ENCODE results near the gene POFUT1. TPM values are rescaled to one million over a fixed set of nuclear protein-coding genes. Genes with fewer than 3 reads are reported as not detected.

Gene POFUT1
- total and polyA plus RNA-seq, 2 experiments from 2014 or later, result 9.3 to 34.0 TPM

DNA sequence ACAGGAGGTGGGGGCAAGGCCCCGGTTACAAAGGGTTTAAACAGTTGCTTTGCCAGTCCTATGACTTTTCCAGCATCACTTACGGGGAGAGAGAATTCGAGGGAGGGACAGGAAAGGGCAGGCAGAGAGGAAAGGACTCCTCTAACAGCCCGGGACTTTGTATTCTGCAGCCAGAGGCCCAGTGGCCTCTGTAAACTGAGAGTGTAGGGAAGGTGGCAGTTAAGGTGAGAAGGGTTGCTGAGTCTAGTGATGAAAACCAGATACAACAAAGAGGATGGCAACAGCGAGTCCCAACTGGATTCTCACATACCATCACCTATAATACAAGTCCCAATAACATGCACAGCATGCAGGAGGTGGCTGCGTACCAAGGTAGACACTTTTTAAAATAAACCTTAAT, 13.7 kb upstream of the POFUT1 start:
- Histone ChIP-seq H4K20me1 (replicated peaks; ENCODE audit: insufficient read depth) (peaks cover 53% of the 10 kb centered on the region), H3K27me3 (ENCODE audit: insufficient read depth) (no peaks in the 10 kb centered on the region), H3K9me2 (ENCODE audit: insufficient read depth) (no peaks in the 10 kb centered on the region), H3K4me2 (no peak overlapping the region), H3K4me3 (no peak overlapping the region), H2AFZ (no peak overlapping the region), H3K27ac (ENCODE audit: low read depth) (no peak overlapping the region), H3K4me1 (ENCODE audit: insufficient read depth) (peaks cover 17% of the 10 kb centered on the region), H3K36me3 (ENCODE audit: insufficient read depth) (peaks cover 33% of the 10 kb centered on the region), H3F3A (replicated peaks; ENCODE audit: low read depth) (peaks cover 40% of the 10 kb centered on the region), H3K79me2 (replicated peaks; ENCODE audit: insufficient read depth) (peaks cover 16% of the 10 kb centered on the region)
- no peaks in the 10 kb centered on the region for H3K9me3 Mint-ChIP-seq
- H3K27me3 Mint-ChIP-seq (ENCODE audit: insufficient read depth, low read depth, poor library complexity), result peaks cover 6% of the 10 kb centered on the region
- ATAC-seq (no peak), DNase-seq (ENCODE audit: low spot score) (no peak)
- H3K4me3 Mint-ChIP-seq, result no peak overlapping the region
- no peak overlapping the region for H3K27ac Mint-ChIP-seq
- H3K36me3 Mint-ChIP-seq (ENCODE audit: low read depth), result peaks cover 49% of the 10 kb centered on the region
- TF ChIP-seq POLR2AphosphoS5 (IDR thresholded peaks at IDR 0.05; ENCODE audit: low read depth) (no peak), NANOG (IDR thresholded peaks at IDR 0.05; ENCODE audit: borderline replicate concordance) (no peak), CREB1 (CRISPR knock-in tag; IDR thresholded peaks at IDR 0.05; ENCODE audit: low read depth) (no peak), EZH2 (IDR thresholded peaks at IDR 0.05; ENCODE audit: low read depth, unreplicated experiment) (no peak), ZNF331 (CRISPR knock-in tag; IDR thresholded peaks at IDR 0.05; ENCODE audit: low read depth) (no peak), EZH2phosphoT487 (IDR thresholded peaks at IDR 0.05; ENCODE audit: unreplicated experiment) (no peak)
- TF ChIP-seq, protein P1, sequence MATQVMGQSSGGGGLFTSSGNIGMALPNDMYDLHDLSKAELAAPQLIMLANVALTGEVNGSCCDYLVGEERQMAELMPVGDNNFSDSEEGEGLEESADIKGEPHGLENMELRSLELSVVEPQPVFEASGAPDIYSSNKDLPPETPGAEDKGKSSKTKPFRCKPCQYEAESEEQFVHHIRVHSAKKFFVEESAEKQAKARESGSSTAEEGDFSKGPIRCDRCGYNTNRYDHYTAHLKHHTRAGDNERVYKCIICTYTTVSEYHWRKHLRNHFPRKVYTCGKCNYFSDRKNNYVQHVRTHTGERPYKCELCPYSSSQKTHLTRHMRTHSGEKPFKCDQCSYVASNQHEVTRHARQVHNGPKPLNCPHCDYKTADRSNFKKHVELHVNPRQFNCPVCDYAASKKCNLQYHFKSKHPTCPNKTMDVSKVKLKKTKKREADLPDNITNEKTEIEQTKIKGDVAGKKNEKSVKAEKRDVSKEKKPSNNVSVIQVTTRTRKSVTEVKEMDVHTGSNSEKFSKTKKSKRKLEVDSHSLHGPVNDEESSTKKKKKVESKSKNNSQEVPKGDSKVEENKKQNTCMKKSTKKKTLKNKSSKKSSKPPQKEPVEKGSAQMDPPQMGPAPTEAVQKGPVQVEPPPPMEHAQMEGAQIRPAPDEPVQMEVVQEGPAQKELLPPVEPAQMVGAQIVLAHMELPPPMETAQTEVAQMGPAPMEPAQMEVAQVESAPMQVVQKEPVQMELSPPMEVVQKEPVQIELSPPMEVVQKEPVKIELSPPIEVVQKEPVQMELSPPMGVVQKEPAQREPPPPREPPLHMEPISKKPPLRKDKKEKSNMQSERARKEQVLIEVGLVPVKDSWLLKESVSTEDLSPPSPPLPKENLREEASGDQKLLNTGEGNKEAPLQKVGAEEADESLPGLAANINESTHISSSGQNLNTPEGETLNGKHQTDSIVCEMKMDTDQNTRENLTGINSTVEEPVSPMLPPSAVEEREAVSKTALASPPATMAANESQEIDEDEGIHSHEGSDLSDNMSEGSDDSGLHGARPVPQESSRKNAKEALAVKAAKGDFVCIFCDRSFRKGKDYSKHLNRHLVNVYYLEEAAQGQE (IDR thresholded peaks at IDR 0.05; ENCODE audit: unreplicated experiment), result no peak
- TF ChIP-seq, protein P2, sequence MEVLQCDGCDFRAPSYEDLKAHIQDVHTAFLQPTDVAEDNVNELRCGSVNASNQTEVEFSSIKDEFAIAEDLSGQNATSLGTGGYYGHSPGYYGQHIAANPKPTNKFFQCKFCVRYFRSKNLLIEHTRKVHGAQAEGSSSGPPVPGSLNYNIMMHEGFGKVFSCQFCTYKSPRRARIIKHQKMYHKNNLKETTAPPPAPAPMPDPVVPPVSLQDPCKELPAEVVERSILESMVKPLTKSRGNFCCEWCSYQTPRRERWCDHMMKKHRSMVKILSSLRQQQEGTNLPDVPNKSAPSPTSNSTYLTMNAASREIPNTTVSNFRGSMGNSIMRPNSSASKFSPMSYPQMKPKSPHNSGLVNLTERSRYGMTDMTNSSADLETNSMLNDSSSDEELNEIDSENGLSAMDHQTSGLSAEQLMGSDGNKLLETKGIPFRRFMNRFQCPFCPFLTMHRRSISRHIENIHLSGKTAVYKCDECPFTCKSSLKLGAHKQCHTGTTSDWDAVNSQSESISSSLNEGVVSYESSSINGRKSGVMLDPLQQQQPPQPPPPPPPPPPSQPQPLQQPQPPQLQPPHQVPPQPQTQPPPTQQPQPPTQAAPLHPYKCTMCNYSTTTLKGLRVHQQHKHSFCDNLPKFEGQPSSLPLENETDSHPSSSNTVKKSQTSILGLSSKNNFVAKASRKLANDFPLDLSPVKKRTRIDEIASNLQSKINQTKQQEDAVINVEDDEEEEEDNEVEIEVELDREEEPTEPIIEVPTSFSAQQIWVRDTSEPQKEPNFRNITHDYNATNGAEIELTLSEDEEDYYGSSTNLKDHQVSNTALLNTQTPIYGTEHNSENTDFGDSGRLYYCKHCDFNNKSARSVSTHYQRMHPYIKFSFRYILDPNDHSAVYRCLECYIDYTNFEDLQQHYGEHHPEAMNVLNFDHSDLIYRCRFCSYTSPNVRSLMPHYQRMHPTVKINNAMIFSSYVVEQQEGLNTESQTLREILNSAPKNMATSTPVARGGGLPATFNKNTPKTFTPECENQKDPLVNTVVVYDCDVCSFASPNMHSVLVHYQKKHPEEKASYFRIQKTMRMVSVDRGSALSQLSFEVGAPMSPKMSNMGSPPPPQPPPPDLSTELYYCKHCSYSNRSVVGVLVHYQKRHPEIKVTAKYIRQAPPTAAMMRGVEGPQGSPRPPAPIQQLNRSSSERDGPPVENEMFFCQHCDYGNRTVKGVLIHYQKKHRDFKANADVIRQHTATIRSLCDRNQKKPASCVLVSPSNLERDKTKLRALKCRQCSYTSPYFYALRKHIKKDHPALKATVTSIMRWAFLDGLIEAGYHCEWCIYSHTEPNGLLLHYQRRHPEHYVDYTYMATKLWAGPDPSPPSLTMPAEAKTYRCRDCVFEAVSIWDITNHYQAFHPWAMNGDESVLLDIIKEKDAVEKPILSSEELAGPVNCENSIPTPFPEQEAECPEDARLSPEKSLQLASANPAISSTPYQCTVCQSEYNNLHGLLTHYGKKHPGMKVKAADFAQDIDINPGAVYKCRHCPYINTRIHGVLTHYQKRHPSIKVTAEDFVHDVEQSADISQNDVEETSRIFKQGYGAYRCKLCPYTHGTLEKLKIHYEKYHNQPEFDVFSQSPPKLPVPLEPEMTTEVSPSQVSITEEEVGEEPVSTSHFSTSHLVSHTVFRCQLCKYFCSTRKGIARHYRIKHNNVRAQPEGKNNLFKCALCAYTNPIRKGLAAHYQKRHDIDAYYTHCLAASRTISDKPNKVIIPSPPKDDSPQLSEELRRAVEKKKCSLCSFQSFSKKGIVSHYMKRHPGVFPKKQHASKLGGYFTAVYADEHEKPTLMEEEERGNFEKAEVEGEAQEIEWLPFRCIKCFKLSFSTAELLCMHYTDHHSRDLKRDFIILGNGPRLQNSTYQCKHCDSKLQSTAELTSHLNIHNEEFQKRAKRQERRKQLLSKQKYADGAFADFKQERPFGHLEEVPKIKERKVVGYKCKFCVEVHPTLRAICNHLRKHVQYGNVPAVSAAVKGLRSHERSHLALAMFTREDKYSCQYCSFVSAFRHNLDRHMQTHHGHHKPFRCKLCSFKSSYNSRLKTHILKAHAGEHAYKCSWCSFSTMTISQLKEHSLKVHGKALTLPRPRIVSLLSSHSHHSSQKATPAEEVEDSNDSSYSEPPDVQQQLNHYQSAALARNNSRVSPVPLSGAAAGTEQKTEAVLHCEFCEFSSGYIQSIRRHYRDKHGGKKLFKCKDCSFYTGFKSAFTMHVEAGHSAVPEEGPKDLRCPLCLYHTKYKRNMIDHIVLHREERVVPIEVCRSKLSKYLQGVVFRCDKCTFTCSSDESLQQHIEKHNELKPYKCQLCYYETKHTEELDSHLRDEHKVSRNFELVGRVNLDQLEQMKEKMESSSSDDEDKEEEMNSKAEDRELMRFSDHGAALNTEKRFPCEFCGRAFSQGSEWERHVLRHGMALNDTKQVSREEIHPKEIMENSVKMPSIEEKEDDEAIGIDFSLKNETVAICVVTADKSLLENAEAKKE (CRISPR knock-in tag; IDR thresholded peaks at IDR 0.05), result no peak
- TF ChIP-seq, protein P3, sequence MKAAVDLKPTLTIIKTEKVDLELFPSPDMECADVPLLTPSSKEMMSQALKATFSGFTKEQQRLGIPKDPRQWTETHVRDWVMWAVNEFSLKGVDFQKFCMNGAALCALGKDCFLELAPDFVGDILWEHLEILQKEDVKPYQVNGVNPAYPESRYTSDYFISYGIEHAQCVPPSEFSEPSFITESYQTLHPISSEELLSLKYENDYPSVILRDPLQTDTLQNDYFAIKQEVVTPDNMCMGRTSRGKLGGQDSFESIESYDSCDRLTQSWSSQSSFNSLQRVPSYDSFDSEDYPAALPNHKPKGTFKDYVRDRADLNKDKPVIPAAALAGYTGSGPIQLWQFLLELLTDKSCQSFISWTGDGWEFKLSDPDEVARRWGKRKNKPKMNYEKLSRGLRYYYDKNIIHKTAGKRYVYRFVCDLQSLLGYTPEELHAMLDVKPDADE (IDR thresholded peaks at IDR 0.05), result no peak
- TF ChIP-seq, protein P4, sequence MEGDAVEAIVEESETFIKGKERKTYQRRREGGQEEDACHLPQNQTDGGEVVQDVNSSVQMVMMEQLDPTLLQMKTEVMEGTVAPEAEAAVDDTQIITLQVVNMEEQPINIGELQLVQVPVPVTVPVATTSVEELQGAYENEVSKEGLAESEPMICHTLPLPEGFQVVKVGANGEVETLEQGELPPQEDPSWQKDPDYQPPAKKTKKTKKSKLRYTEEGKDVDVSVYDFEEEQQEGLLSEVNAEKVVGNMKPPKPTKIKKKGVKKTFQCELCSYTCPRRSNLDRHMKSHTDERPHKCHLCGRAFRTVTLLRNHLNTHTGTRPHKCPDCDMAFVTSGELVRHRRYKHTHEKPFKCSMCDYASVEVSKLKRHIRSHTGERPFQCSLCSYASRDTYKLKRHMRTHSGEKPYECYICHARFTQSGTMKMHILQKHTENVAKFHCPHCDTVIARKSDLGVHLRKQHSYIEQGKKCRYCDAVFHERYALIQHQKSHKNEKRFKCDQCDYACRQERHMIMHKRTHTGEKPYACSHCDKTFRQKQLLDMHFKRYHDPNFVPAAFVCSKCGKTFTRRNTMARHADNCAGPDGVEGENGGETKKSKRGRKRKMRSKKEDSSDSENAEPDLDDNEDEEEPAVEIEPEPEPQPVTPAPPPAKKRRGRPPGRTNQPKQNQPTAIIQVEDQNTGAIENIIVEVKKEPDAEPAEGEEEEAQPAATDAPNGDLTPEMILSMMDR (conservative IDR thresholded peaks at IDR 0.05; ENCODE audit: low read depth in 2 of 2), result no peak
- peaks cover 15% of the 10 kb centered on the region for H3K4me1 Mint-ChIP-seq

Data from GM23338 (cell line).